ENCODE results near the gene VAMP4. TPM values are rescaled to one million over a fixed set of nuclear protein-coding genes. Genes with fewer than 3 reads are reported as not detected.

VAMP4 gene
- total and polyA plus RNA-seq, 10 of the 15 experiments (the other 5 are each of a cell fraction or from before 2014, with no cell fraction given) = 0.90 to 7.9 (median 4.3) TPM

DNA sequence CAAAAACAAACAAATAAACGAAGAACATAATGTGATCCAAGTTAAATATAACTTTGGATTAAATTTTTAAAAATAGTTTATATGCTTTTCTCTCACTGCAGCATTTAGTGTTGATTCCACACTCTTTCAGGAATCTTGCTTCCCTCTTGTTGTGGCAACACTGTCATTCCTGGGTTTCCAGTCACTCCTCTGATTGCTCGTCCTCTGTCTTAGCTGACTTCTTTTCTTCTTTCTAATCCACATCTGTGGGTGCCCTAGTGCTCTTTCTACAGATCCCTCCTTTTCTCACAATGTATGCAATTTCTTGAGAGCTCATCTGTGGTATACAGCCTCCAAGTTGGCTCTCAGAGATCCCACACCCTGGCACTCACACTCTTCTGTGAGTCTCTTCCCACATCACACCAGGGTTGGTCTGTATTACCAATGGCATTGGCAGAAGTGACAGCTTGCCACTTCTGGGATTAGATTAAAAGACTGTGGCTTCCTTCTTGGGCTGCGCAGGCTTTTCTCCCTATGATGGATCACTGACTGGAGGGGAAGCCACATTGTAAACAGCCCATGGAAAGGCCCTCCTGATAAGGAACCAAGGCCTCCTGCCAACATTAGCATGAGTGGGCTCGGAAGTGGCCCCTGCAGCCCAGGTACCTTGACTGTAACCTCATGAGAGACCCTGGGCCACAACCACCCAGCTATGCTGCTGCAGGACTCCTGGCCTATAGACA lies 77.8 kb downstream of the VAMP4 start:
- ChIA-PET POLR2A (no interaction called here), SMC1A (ENCODE audit: uncharacterized antibody, unreplicated experiment) (no interaction called here), RAD21 (ENCODE audit: unreplicated experiment) (no interaction called here), CTCF (interaction anchor here (1.1 kb wide), 1 partner anchor 9 kb away, joined by 5 read pairs; no protein-coding TSS in a partner anchor)
- no peak for TF ChIP-seq MYC (IDR thresholded peaks at IDR 0.05; ENCODE audit: insufficient read depth, insufficient read length, insufficient replicate concordance, low read length, severe bottlenecking)
- 30% methylated on average over 4 of the region's 4 CpGs for WGBS (ENCODE audit: insufficient coverage, insufficient replicate concordance, low lambda C conversion rate, missing lambda C conversion rate)
- no TSS peak for BruUV-seq (replicated peaks)
- H3K9me3 ChIP-seq (replicated peaks; ENCODE audit: control insufficient read depth, insufficient read depth, low read length) = no peaks in the 10 kb centered on the region
- no peaks in the 10 kb centered on the region; a peak in 1 of 4 replicates for H3K27me3 ChIP-seq (replicated peaks in 1 of 2; ENCODE audit: control insufficient read depth in 2 of 2, insufficient read depth in 2 of 2, low read length in 1 of 2)
- intact Hi-C loops (cut with micrococcal nuclease; ENCODE audit: unreplicated experiment) (no loop called here), in situ Hi-C loops (cut with MboI) (no loop called here)
- H3K4me1 ChIP-seq (ENCODE audit: control insufficient read depth, insufficient read depth, low read length) = no peaks in the 10 kb centered on the region
- no peak for DNase-seq (ENCODE audit: low read depth, low spot score)
- no peak overlapping the region for H3K4me2 ChIP-seq (ENCODE audit: control insufficient read depth, insufficient read depth)
- H2AFZ ChIP-seq (ENCODE audit: control insufficient read depth, low read depth, low read length) = no peak overlapping the region
- ATAC-seq = no peak
- H3K4me3 ChIP-seq = no peak overlapping the region
- no peak overlapping the region for H3K27ac ChIP-seq (ENCODE audit: control insufficient read depth, insufficient read depth)
- no peaks in the 10 kb centered on the region for H3K36me3 ChIP-seq (ENCODE audit: control insufficient read depth in 2 of 2, insufficient read depth in 2 of 2, low read length in 1 of 2)
- H3K9ac ChIP-seq (ENCODE audit: control insufficient read depth, insufficient read depth, low read length) = no peak overlapping the region
- no peak for FAIRE-seq
- no peaks in the 10 kb centered on the region for H3K79me2 ChIP-seq (ENCODE audit: control insufficient read depth, insufficient read depth, low read length)
- H4K20me1 ChIP-seq (ENCODE audit: control insufficient read depth, insufficient read depth) = no peaks in the 10 kb centered on the region

GRCh38 chr1:171663036-171663853 lies 78.6 kb downstream of the VAMP4 start:
- RAD21 ChIA-PET (ENCODE audit: unreplicated experiment) = no interaction called here
- no peak for FAIRE-seq
- no peak for TF ChIP-seq NRF1 (conservative IDR thresholded peaks at IDR 0.05; ENCODE audit: low read depth, low read length)
- TF ChIP-seq SREBF2 (IDR thresholded peaks at IDR 0.05; ENCODE audit: low read length) = no peak
- no peak for TF ChIP-seq MLLT1 (IDR thresholded peaks at IDR 0.05)
- TF ChIP-seq NFXL1 (IDR thresholded peaks at IDR 0.05; ENCODE audit: borderline replicate concordance) = no peak
- TF ChIP-seq ZSCAN29 (IDR thresholded peaks at IDR 0.05) = no peak
- TF ChIP-seq KAT2A (conservative IDR thresholded peaks at IDR 0.05; ENCODE audit: control insufficient read depth, low read depth, low read length) = no peak
- TF ChIP-seq, protein P1, sequence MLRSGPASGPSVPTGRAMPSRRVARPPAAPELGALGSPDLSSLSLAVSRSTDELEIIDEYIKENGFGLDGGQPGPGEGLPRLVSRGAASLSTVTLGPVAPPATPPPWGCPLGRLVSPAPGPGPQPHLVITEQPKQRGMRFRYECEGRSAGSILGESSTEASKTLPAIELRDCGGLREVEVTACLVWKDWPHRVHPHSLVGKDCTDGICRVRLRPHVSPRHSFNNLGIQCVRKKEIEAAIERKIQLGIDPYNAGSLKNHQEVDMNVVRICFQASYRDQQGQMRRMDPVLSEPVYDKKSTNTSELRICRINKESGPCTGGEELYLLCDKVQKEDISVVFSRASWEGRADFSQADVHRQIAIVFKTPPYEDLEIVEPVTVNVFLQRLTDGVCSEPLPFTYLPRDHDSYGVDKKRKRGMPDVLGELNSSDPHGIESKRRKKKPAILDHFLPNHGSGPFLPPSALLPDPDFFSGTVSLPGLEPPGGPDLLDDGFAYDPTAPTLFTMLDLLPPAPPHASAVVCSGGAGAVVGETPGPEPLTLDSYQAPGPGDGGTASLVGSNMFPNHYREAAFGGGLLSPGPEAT (IDR thresholded peaks at IDR 0.05; ENCODE audit: low read depth) = no peak
- TF ChIP-seq E4F1 (IDR thresholded peaks at IDR 0.05; ENCODE audit: borderline replicate concordance, partially characterized antibody) = no peak

More at GRCh38 chr1:171663036-171663853, 78.6 kb downstream of the VAMP4 start:
- H3K9me3 ChIP-seq (replicated peaks; ENCODE audit: control insufficient read depth, insufficient read depth, low read length) = no peaks in the 10 kb centered on the region
- H3K79me2 ChIP-seq (ENCODE audit: control insufficient read depth, insufficient read depth, low read length) = no peaks in the 10 kb centered on the region
- no peak overlapping the region for H3K27ac ChIP-seq (ENCODE audit: control insufficient read depth, insufficient read depth)
- H2AFZ ChIP-seq (ENCODE audit: control insufficient read depth, low read depth, low read length) = no peak overlapping the region
- ChIA-PET POLR2A (no interaction called here), SMC1A (ENCODE audit: uncharacterized antibody, unreplicated experiment) (no interaction called here), CTCF (interaction anchor here (1.1 kb wide), 1 partner anchor 8 kb away, joined by 5 read pairs; no protein-coding TSS in a partner anchor)
- no peak overlapping the region for H3K4me2 ChIP-seq (ENCODE audit: control insufficient read depth, insufficient read depth)
- intact Hi-C loops (cut with micrococcal nuclease; ENCODE audit: unreplicated experiment) = no loop called here
- no peaks in the 10 kb centered on the region; a peak in 1 of 4 replicates for H3K27me3 ChIP-seq (replicated peaks in 1 of 2; ENCODE audit: control insufficient read depth in 2 of 2, insufficient read depth in 2 of 2, low read length in 1 of 2)
- ATAC-seq (no peak), DNase-seq (ENCODE audit: low read depth, low spot score) (no peak)
- H3K4me1 ChIP-seq (ENCODE audit: control insufficient read depth, insufficient read depth, low read length) = no peaks in the 10 kb centered on the region
- H4K20me1 ChIP-seq (ENCODE audit: control insufficient read depth, insufficient read depth) = no peaks in the 10 kb centered on the region
- no peak overlapping the region for H3K9ac ChIP-seq (ENCODE audit: control insufficient read depth, insufficient read depth, low read length)
- no TSS peak for BruUV-seq (replicated peaks)
- 36% methylated on average over 7 of the region's 7 CpGs for WGBS (ENCODE audit: insufficient coverage, insufficient replicate concordance, low lambda C conversion rate, missing lambda C conversion rate)
- H3K36me3 ChIP-seq (ENCODE audit: control insufficient read depth in 2 of 2, insufficient read depth in 2 of 2, low read length in 1 of 2) = no peaks in the 10 kb centered on the region
- in situ Hi-C loops (cut with MboI) = no loop called here
- no peak overlapping the region for H3K4me3 ChIP-seq
